GM21390 (cell line): Measurements from ENCODE around the gene SEMA5A.
A peak's percentile ranks its signal among the peaks of the same experiment; 100 is the strongest.
"Not testable (repeated sequence)": the region's sequence is repeated elsewhere in the genome, so short reads cannot be mapped to it uniquely, and the experiment has no call there.

ENCODE experiments used
- ATAC-seq: cut with Tn5 transposase; IDR thresholded peaks from one replicate; pipeline ENCODE4 v1.9.1; 2021; ENCODE audit not compliant: unreplicated experiment

The SEMA5A gene

GRCh38 chr5:9363449-9363848, 182.4 kb downstream of the SEMA5A start:
- peak; percentile 4 for ATAC-seq

- peak; percentile 39 for ATAC-seq
Measured at GRCh38 chr5:9363026-9363425, 182.8 kb downstream of the SEMA5A start.

GRCh38 chr5:9362600-9362999, 183.3 kb downstream of the SEMA5A start:
- ATAC-seq: peak; percentile 65

- peak; percentile 73 for ATAC-seq
Measured at GRCh38 chr5:9361835-9362234, 184.0 kb downstream of the SEMA5A start.

GRCh38 chr5:9358961-9359685, 186.8 kb downstream of the SEMA5A start:
- no peak for ATAC-seq

GRCh38 chr5:9356351-9356825, 189.5 kb downstream of the SEMA5A start:
- ATAC-seq: no peak

GRCh38 chr5:9354336-9355081, 191.4 kb downstream of the SEMA5A start:
- ATAC-seq: no peak

GRCh38 chr5:9353048-9353447, 192.8 kb downstream of the SEMA5A start:
- ATAC-seq: not testable (repeated sequence)

- no peak for ATAC-seq
Measured at GRCh38 chr5:9351546-9351945, 194.3 kb downstream of the SEMA5A start.

- no peak for ATAC-seq
Measured at GRCh38 chr5:9350301-9350797, 195.5 kb downstream of the SEMA5A start.

GRCh38 chr5:9348401-9348996, 197.4 kb downstream of the SEMA5A start:
- no peak for ATAC-seq

GRCh38 chr5:9347541-9348295, 198.2 kb downstream of the SEMA5A start:
- no peak for ATAC-seq

- ATAC-seq: no peak
Measured at GRCh38 chr5:9347032-9347431, 198.8 kb downstream of the SEMA5A start.

- no peak for ATAC-seq
Measured at GRCh38 chr5:9344751-9345240, 201.1 kb downstream of the SEMA5A start.

- no peak for ATAC-seq
Measured at GRCh38 chr5:9343146-9343850, 202.6 kb downstream of the SEMA5A start.

- ATAC-seq: no peak
Measured at GRCh38 chr5:9342161-9342787, 203.6 kb downstream of the SEMA5A start.

- ATAC-seq: no peak
Measured at GRCh38 chr5:9340085-9340484, 205.8 kb downstream of the SEMA5A start.

GRCh38 chr5:9339206-9339818, 206.6 kb downstream of the SEMA5A start:
- no peak for ATAC-seq

- ATAC-seq: no peak
Measured at GRCh38 chr5:9338796-9339195, 207.1 kb downstream of the SEMA5A start.
